Vagina (tissue), 2 donors: ENCODE results near the gene ADD1. TPM values are rescaled to one million over a fixed set of nuclear protein-coding genes. Genes with fewer than 3 reads are reported as not detected.

Source experiments
- DNase-seq, 2 donors: peaks; one replicate each; pipeline ENCODE4 v3.0.0-alpha.2; 2017; ENCODE audit errors: extremely low spot score in 2 of 2
- H3K27ac ChIP-seq: fragments of 200-600 bp; sonication (generic); one replicate; pipeline ENCODE4 v1.5.1; 2019
- H3K27me3 ChIP-seq: fragments of 200-600 bp; sonication (generic); one replicate; pipeline ENCODE4 v1.5.1; 2019
- H3K36me3 ChIP-seq, 2 donors: fragments of 200-600 bp; sonication (generic); one replicate each; pipeline ENCODE4 v1.5.1; 2017 to 2019
- H3K4me1 ChIP-seq: fragments of 200-600 bp; sonication (generic); one replicate; pipeline ENCODE4 v1.5.1; 2019
- H3K4me3 ChIP-seq, 2 donors: fragments of 200-600 bp; sonication (generic); 1 replicate in 1 of 2; 2 replicates in 1 of 2; pipeline ENCODE4 v1.5.1; 2016 to 2019
- H3K9me3 ChIP-seq: fragments of 200-600 bp; sonication (generic); one replicate; pipeline ENCODE4 v1.5.1; 2019
- POLR2A ChIP-seq, 2 donors: fragments of 450-650 bp; IDR thresholded peaks; one replicate each; pipeline ENCODE4 v1.6.1; 2017; ENCODE audit warnings: antibody characterized with exemption in 2 of 2, mild to moderate bottlenecking in 2 of 2, moderate library complexity in 2 of 2
- POLR2AphosphoS5 ChIP-seq, 2 donors: sonication (generic); formaldehyde crosslinking; IDR thresholded peaks; one replicate each; pipeline ENCODE4 v1.9.0; 2017; ENCODE audit warnings: antibody characterized with exemption in 2 of 2, mild to moderate bottlenecking in 2 of 2, low read depth in 1 of 2; ENCODE audit not compliant: insufficient read depth in 1 of 2
- intact Hi-C: fragments of 100-400 bp; cut with DNase I; formaldehyde crosslinking; loops from one replicate; pipeline ENCODE4 v1.15.1; 2023
- total RNA-seq: library from RNA; depleted of rRNA; stranded (reverse); fragments of >200 nt; gene quantifications from one replicate; pipeline ENCODE4 v1.2.3, GENCODE V29; 2016
- TF ChIP-seq, protein P1 (sequence below), 3 experiments: fragments of 450-650 bp in 2 of 3; fragments of 200-600 bp in 1 of 3; sonication (generic) in 1 of 3; IDR thresholded peaks; one replicate each; pipeline ENCODE4 v1.5.1; 2017 to 2019; ENCODE audit warnings: antibody characterized with exemption in 3 of 3, mild to moderate bottlenecking in 2 of 3, moderate library complexity in 2 of 3

Gene ADD1
- total RNA-seq, 1 donor from 2014 or later = 228 TPM

DNA sequence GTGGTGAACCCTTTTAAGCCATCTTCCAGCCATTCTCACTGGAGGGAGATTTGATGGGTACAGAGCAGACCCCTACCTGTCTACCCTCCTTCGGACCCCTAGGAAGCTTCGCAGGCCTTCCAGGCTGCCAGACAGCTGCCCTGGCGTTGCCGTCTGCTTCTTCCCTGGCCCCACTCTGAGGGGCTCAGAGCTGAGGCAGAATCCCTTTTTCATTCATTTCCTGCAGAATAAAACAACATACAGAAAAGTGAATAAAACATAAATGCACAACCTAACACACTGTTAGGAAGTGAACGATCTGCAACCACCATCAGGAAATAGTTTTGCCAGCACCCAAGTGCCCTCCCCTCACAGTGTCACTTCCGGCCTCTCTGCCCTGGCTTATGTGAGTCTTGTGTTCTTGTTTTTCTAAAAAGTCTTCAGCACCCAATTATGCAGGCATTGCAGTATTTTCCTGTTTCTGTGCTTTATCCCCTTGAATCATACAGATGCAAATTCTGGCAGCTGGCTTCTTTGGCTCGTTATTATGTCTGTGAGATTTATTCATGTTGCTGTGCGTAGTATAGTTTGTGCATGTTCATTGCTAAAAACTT, 5.6 kb upstream of the ADD1 start:
- Histone ChIP-seq H3K4me1 (peaks cover 27% of the 10 kb centered on the region), H3K9me3 (no peaks in the 10 kb centered on the region), H3K27me3 (no peaks in the 10 kb centered on the region), H3K36me3 (peaks cover 0 to 18% of the 10 kb centered on the region in 2 donors), H3K27ac (peak overlapping the region; percentile 63), H3K4me3 (peak overlapping the region in 1 of 2 donors; percentile 24)
- TF ChIP-seq POLR2A (IDR thresholded peaks at IDR 0.05) = no peak
- DNase-seq = peak; percentile 61 to 80
- intact Hi-C loops = no loop called here

DNA sequence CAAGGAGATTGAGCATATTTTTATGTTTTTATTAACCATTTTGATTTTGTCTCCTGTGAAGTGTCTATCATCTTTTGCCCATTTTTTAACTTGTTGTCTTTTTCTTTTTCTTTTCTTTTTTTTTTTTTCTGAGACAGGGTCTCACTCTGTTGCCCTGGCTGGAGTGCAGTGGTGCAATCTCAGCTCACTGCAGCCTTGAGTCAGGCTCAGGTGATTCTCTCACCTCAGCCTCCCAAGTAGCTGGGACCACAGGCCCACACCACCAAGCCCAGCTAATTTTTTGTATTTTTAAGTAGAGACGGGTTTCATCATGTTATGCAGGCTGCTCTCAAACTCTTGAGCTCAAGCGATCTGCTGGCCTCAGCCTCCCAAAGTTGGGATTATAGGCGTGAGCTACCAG, 4.6 kb upstream of the ADD1 start:
- H3K4me3 ChIP-seq = no peak overlapping the region
- H3K27ac ChIP-seq = no peak overlapping the region
- peaks cover 0 to 9% of the 10 kb centered on the region in 2 donors for H3K36me3 ChIP-seq
- no peaks in the 10 kb centered on the region for H3K9me3 ChIP-seq
- no peak for TF ChIP-seq POLR2AphosphoS5 (IDR thresholded peaks at IDR 0.05; ENCODE audit: insufficient read depth in 1 of 2, low read depth in 1 of 2)
- TF ChIP-seq POLR2A (IDR thresholded peaks at IDR 0.05) = no peak
- TF ChIP-seq, protein P1, sequence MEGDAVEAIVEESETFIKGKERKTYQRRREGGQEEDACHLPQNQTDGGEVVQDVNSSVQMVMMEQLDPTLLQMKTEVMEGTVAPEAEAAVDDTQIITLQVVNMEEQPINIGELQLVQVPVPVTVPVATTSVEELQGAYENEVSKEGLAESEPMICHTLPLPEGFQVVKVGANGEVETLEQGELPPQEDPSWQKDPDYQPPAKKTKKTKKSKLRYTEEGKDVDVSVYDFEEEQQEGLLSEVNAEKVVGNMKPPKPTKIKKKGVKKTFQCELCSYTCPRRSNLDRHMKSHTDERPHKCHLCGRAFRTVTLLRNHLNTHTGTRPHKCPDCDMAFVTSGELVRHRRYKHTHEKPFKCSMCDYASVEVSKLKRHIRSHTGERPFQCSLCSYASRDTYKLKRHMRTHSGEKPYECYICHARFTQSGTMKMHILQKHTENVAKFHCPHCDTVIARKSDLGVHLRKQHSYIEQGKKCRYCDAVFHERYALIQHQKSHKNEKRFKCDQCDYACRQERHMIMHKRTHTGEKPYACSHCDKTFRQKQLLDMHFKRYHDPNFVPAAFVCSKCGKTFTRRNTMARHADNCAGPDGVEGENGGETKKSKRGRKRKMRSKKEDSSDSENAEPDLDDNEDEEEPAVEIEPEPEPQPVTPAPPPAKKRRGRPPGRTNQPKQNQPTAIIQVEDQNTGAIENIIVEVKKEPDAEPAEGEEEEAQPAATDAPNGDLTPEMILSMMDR (IDR thresholded peaks at IDR 0.05) = no peak
- no peaks in the 10 kb centered on the region for H3K27me3 ChIP-seq
- no peak for DNase-seq
- intact Hi-C loops = no loop called here
- peaks cover 30% of the 10 kb centered on the region for H3K4me1 ChIP-seq

DNA sequence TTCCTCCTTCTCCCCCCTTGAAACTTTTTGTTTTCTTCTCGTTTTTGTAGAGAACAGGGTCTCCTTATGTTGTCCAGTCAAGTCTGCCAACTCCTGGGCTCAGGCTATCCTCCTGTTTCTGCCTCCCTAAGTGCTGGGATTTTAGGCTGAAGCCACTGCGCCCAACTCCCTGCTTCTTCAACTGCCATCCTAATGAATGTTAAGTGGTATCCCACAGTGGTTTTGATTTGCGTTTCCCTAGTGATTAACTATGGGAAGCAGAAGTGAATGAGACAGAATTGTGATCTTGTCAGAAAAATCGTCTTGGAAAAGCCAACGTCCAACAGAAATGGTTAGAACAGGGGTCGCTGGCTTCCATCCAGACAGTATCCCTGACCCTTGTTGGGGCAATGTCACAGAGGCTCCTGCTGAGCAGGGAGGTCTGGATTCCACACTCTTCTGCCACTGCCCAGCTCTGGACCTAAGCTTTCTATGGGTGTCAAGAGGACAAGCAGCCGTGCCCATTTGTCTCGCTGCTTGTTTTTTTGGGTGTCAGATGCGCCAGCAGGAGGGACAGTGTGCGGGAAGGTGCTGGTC, 869 bp upstream of the ADD1 start:
- TF ChIP-seq, protein P1 (IDR thresholded peaks at IDR 0.05) = no peak
- TF ChIP-seq POLR2AphosphoS5 (IDR thresholded peaks at IDR 0.05; ENCODE audit: insufficient read depth in 1 of 2, low read depth in 1 of 2) = no peak
- TF ChIP-seq POLR2A (IDR thresholded peaks at IDR 0.05) = no peak
- intact Hi-C loops = loop anchor here (10.0 kb wide), 1 partner anchor 78 kb away; no protein-coding TSS in a partner anchor

DNA sequence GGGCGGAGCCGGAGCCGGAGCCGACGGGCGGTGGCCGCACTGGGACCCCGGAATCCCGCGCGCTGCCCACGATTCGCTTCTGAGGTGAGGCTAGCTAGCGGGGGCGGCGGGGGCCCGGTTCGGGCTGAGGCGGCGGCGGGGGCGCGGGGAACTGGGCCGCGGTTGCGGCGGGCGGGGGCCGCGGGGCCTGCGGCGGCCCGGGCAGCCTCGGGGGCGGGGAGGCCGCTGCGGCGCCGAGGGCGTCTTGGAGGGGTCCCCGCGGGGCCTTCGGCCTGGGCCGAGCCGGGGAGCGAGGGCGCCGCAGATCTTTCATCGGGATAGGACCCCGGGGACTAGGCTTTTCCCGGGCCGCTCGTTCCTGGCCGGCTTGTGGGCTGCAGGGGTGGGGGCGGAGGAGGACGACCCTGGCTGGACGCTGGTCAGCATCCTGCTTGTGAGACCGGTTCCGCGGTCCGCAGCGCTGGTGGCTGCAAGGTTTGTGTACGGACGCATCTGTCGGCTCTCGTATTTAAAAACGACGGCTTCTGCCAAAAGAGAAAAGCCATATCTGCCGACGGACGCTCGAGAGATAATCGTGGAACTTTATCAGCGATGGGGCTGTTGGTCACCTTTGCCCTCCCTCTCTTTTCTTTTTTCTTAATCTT, 419 bp downstream of the ADD1 start:
- intact Hi-C loops = loop anchor here (10.0 kb wide), 1 partner anchor 79 kb away; no protein-coding TSS in a partner anchor
- DNase-seq = no peak

More for the DNA sequence above, 869 bp upstream of the ADD1 start:
- no peaks in the 10 kb centered on the region for H3K27me3 ChIP-seq
- H3K9me3 ChIP-seq = no peaks in the 10 kb centered on the region
- DNase-seq = no peak
- peak overlapping the region; percentile 74 to 95 for H3K4me3 ChIP-seq
- peaks cover 51% of the 10 kb centered on the region for H3K4me1 ChIP-seq
- no peaks in the 10 kb centered on the region for H3K36me3 ChIP-seq
- peak overlapping the region; percentile 96 for H3K27ac ChIP-seq

DNA sequence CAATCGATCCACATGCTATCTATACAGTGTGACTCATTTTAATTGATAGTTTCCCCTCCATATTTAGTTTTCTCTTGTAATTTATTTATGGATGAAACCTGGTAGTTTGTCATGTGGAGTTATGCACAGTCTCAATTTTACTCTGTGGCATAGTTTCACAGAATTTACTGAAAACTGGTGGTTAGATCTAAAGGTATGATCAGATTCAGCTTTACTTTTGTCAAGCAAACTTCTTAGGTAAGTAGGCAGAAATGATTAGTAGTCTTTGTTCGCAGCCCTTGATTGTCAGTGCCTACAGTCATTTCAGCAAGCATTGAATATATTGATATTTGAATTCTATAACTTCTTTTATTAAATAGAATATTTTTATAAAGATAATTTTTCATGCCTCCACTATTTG, 2.5 kb downstream of the ADD1 start:
- intact Hi-C loops = loop anchor here (10.0 kb wide), 1 partner anchor 81 kb away; no protein-coding TSS in a partner anchor
- H3K27me3 ChIP-seq = no peaks in the 10 kb centered on the region
- TF ChIP-seq POLR2AphosphoS5 (IDR thresholded peaks at IDR 0.05; ENCODE audit: insufficient read depth in 1 of 2, low read depth in 1 of 2) (no peak), POLR2A (IDR thresholded peaks at IDR 0.05) (no peak)
- TF ChIP-seq, protein P1 (IDR thresholded peaks at IDR 0.05) = no peak
- H3K4me3 ChIP-seq = no peak overlapping the region
- H3K9me3 ChIP-seq = no peaks in the 10 kb centered on the region
- DNase-seq = no peak
- H3K4me1 ChIP-seq = peaks cover 77% of the 10 kb centered on the region
- no peaks in the 10 kb centered on the region for H3K36me3 ChIP-seq
- H3K27ac ChIP-seq = no peak overlapping the region

More for the DNA sequence above, 419 bp downstream of the ADD1 start:
- peaks cover 57% of the 10 kb centered on the region for H3K4me1 ChIP-seq
- peak overlapping the region; percentile 96 for H3K27ac ChIP-seq
- peak overlapping the region; percentile 74 to 95 for H3K4me3 ChIP-seq
- H3K36me3 ChIP-seq = no peaks in the 10 kb centered on the region
- H3K27me3 ChIP-seq = no peaks in the 10 kb centered on the region
- no peak for TF ChIP-seq POLR2A (IDR thresholded peaks at IDR 0.05)
- TF ChIP-seq, protein P1 (IDR thresholded peaks at IDR 0.05) = no peak
- TF ChIP-seq POLR2AphosphoS5 (IDR thresholded peaks at IDR 0.05; ENCODE audit: insufficient read depth in 1 of 2, low read depth in 1 of 2) = no peak
- H3K9me3 ChIP-seq = no peaks in the 10 kb centered on the region
